Panc1 (cell line): Measurements from ENCODE around the gene ZFP37. TPM values are rescaled to one million over a fixed set of nuclear protein-coding genes. Genes with fewer than 3 reads are reported as not detected.
"Not testable (repeated sequence)": the region's sequence is repeated elsewhere in the genome, so short reads cannot be mapped to it uniquely, and the experiment has no call there.

Experiments
- ATAC-seq: fragments of 200-7000 bp; cut with Tn5 transposase; 2 replicates; pipeline ENCODE4 v1.9.1; 2020; ENCODE audit warnings: mild to moderate bottlenecking, moderate library complexity
- Bru-seq: library from RNA; stranded (reverse); fragments of 400-500 nt; gene quantifications from one replicate; lab custom pipeline; 2021; lab: Mats Ljungman, UMichigan
- BruChase-seq, 2 experiments: library from RNA; stranded (reverse); fragments of 400-500 nt; gene quantifications; one replicate each; lab custom pipeline; 2021; lab: Mats Ljungman, UMichigan
- BruUV-seq: library from RNA; stranded (reverse); fragments of 400-500 nt; replicated peaks from 2 replicates; lab custom pipeline; 2021; lab: Mats Ljungman, UMichigan
- CTCF ChIA-PET: fragments of 300-600 bp; sonication (Branson Sonifier 250); formaldehyde crosslinking; loops from one replicate; lab custom pipeline; 2022; ENCODE audit warnings: antibody characterized with exemption; lab: Charles Lee
- POLR2A ChIA-PET: fragments of 300-600 bp; sonication (Branson Sonifier 250); formaldehyde crosslinking; loops from one replicate; lab custom pipeline; 2022; ENCODE audit warnings: antibody characterized with exemption; lab: Charles Lee
- DNase-seq: peaks from one replicate; pipeline ENCODE4 v3.0.0-alpha.2; 2010; ENCODE audit warnings: low read depth, low spot score
- H3K27ac ChIP-seq: 2 replicates; pipeline ENCODE4 v1.5.1; 2011; ENCODE audit warnings: mild to moderate bottlenecking, low read length, inconsistent platforms
- H3K27me3 ChIP-seq: fragments of 200-500 bp; sonication (Bioruptor generic); 2 replicates; pipeline ENCODE4 v1.6.0; 2014; ENCODE audit warnings: low read length, inconsistent platforms; ENCODE audit not compliant: control insufficient read depth, insufficient read depth
- H3K36me3 ChIP-seq: fragments of 200-500 bp; sonication (Bioruptor generic); 2 replicates; pipeline ENCODE4 v1.5.1; 2014; ENCODE audit warnings: inconsistent platforms, mild to moderate bottlenecking, low read length, moderate library complexity; ENCODE audit not compliant: control insufficient read depth, insufficient read depth
- H3K4me1 ChIP-seq: 2 replicates; pipeline ENCODE4 v1.5.1; 2011; ENCODE audit warnings: inconsistent platforms, mild to moderate bottlenecking, low read length, moderate library complexity; ENCODE audit not compliant: control insufficient read depth, insufficient read depth
- H3K4me3 ChIP-seq, 2 experiments: 2 replicates each; pipeline ENCODE4 v1.5.1; 2011 to 2012; ENCODE audit warnings: low read depth in 2 of 2, low read length in 2 of 2, mild to moderate bottlenecking in 2 of 2, inconsistent platforms in 1 of 2, moderate library complexity in 1 of 2
- H3K9me3 ChIP-seq: fragments of 200-500 bp; sonication (Bioruptor generic); 2 replicates; pipeline ENCODE4 v1.5.1; 2014; ENCODE audit warnings: low read depth, mild to moderate bottlenecking, inconsistent platforms, low read length, moderate library complexity; ENCODE audit not compliant: control insufficient read depth, insufficient read depth
- CTCF ChIP-seq: fragments of 450-650 bp; IDR thresholded peaks from 2 replicates; pipeline ENCODE4 v1.5.1; 2017; ENCODE audit warnings: mild to moderate bottlenecking
- POLR2AphosphoS5 ChIP-seq: IDR thresholded peaks from 2 replicates; pipeline ENCODE4 v1.6.1; 2012; ENCODE audit warnings: mild to moderate bottlenecking, low read depth, low read length, moderate library complexity
- REST ChIP-seq, 2 experiments: IDR thresholded peaks; 2 replicates each; pipeline ENCODE4 v1.6.1; 2011 to 2012; ENCODE audit warnings: low read depth in 2 of 2, control low read depth in 1 of 2, low read length in 1 of 2, mild to moderate bottlenecking in 1 of 2, moderate library complexity in 1 of 2; ENCODE audit not compliant: insufficient read depth in 1 of 2
- SIN3A ChIP-seq: IDR thresholded peaks from 2 replicates; pipeline ENCODE4 v1.6.1; 2012; ENCODE audit warnings: low read depth, mild to moderate bottlenecking, low read length, moderate library complexity, borderline replicate concordance; ENCODE audit not compliant: insufficient read depth
- TCF7L2 ChIP-seq: IDR thresholded peaks from 2 replicates; pipeline ENCODE4 v1.6.1; 2011; ENCODE audit warnings: mild to moderate bottlenecking, low read depth, low read length, inconsistent platforms
- in situ Hi-C: cut with HindIII; loops from 2 replicates; pipeline ENCODE4 v1.10.0; 2016; ENCODE audit warnings: low sequenced_read_pairs, low pct_unique_long_range_greater_than_20kb
- intact Hi-C: fragments of 100-400 bp; cut with micrococcal nuclease; formaldehyde crosslinking; loops from one replicate; pipeline ENCODE4 v1.10.0; 2022; ENCODE audit not compliant: unreplicated experiment
- long read RNA-seq: library from polyadenylated mRNA; unstranded; transcript quantifications from one replicate; pipeline ENCODE4 v2.0.0, GENCODE V29; 2021; ENCODE audit not compliant: unreplicated experiment
- polyA plus RNA-seq: library from polyadenylated mRNA; unstranded; fragments of >200 nt; gene quantifications from one replicate; pipeline ENCODE4 v1.2.1, GENCODE V29; 2012; ENCODE audit warnings: missing spikeins; ENCODE audit not compliant: insufficient read length
- total RNA-seq: library from RNA; stranded (reverse); gene quantifications from one replicate; pipeline ENCODE4 v1.2.1, GENCODE V29; 2021; ENCODE audit not compliant: unreplicated experiment

The ZFP37 gene
- 1.1 TPM for total RNA-seq
- 0.59 TPM for polyA plus RNA-seq
- percentile 47 among the genes with signal in this experiment for Bru-seq, nascent RNA
- percentile 52 among the genes with signal in this experiment for BruChase-seq, experiment 1, labeled RNA remaining after a 2-hour chase
- BruChase-seq, experiment 2, labeled RNA remaining after a 6-hour chase = percentile 47 among the genes with signal in this experiment
- long read RNA-seq, full-length matches to known transcripts = 4 of 4 reads
- long read RNA-seq, partial matches to known transcripts = 0 of 4 reads
- long read RNA-seq, other reads (novel, unspliced or antisense) = 0 of 4 reads

GRCh38 chr9:113056191-113057106, at the start of gene ZFP37:
TSS of gene ZFP37 (minus strand) at chr9:113056724. CDS start at chr9:113056688, 36 bp downstream.
- DNase-seq (peak; percentile 48), ATAC-seq (peak; percentile 99)
- intact Hi-C loops (no loop called here), in situ Hi-C loops (no loop called here)
- Histone ChIP-seq H3K36me3 (no peaks in the 10 kb centered on the region), H3K9me3 (peaks cover 4% of the 10 kb centered on the region; the same call in 1 of the 2 replicates), H3K27me3 (no peaks in the 10 kb centered on the region), H3K27ac (peak within 1 kb of the TSS; percentile 75), H3K4me3 (peak within 1 kb of the TSS; percentile 63 to 68), H3K4me1 (no peaks in the 10 kb centered on the region)
- BruUV-seq = no TSS peak
- POLR2A ChIA-PET = no interaction called here
- CTCF ChIA-PET = no interaction called here
- peak; percentile 39; the same call in 1 of the 2 replicates for TF ChIP-seq TCF7L2
- no peak for TF ChIP-seq CTCF

GRCh38 chr9:113105345-113105744, 48.8 kb upstream of the ZFP37 start:
- BruUV-seq, H3K4me1 ChIP-seq, H3K27me3 ChIP-seq, DNase-seq, POLR2A ChIA-PET, H3K27ac ChIP-seq, intact Hi-C loops, H3K9me3 ChIP-seq, ATAC-seq, H3K4me3 ChIP-seq, CTCF ChIA-PET, H3K36me3 ChIP-seq, in situ Hi-C loops: not testable (repeated sequence)

GRCh38 chr9:113095561-113095960, 39.0 kb upstream of the ZFP37 start:
- DNase-seq = no peak
- Histone ChIP-seq H3K27me3 (no peaks in the 10 kb centered on the region), H3K4me3 (no peak overlapping the region), H3K27ac (no peak overlapping the region), H3K36me3 (no peaks in the 10 kb centered on the region), H3K4me1 (no peaks in the 10 kb centered on the region), H3K9me3 (no peaks in the 10 kb centered on the region)
- no TSS peak for BruUV-seq
- ChIA-PET POLR2A (no interaction called here), CTCF (no interaction called here)
- no peak for ATAC-seq
- in situ Hi-C loops (no loop called here), intact Hi-C loops (no loop called here)
- TF ChIP-seq SIN3A (no peak), CTCF (no peak), TCF7L2 (no peak), REST (IDR thresholded peaks at IDR 0.05; ENCODE audit: insufficient read depth in 1 of 2, low read depth in 2 of 2, low read length in 1 of 2) (no peak), POLR2AphosphoS5 (no peak)

GRCh38 chr9:113089924-113090323, 33.4 kb upstream of the ZFP37 start:
- BruUV-seq, CTCF ChIA-PET, DNase-seq, in situ Hi-C loops, H3K9me3 ChIP-seq, H3K27ac ChIP-seq, ATAC-seq, H3K36me3 ChIP-seq, H3K4me3 ChIP-seq, POLR2A ChIA-PET, H3K27me3 ChIP-seq, intact Hi-C loops, H3K4me1 ChIP-seq: not testable (repeated sequence)
